Measurements from ENCODE around the gene WFDC1. TPM values are rescaled to one million over a fixed set of nuclear protein-coding genes. Genes with fewer than 3 reads are reported as not detected.
A peak's percentile ranks its signal among the peaks of the same experiment; 100 is the strongest.

The WFDC1 gene
- total RNA-seq, 1 donor from 2014 or later, result 12.0 TPM

- TF ChIP-seq POLR2A (IDR thresholded peaks at IDR 0.05) (no peak), POLR2AphosphoS5 (IDR thresholded peaks at IDR 0.05; ENCODE audit: insufficient read depth in 1 of 2, low read depth in 1 of 2) (no peak), CTCF (IDR thresholded peaks at IDR 0.05) (no peak)
- H3K27ac ChIP-seq, result no peak overlapping the region
- DNase-seq (ENCODE audit: extremely low spot score in 2 of 2), result no peak
- no peak overlapping the region for H3K4me3 ChIP-seq
- no peaks in the 10 kb centered on the region for H3K27me3 ChIP-seq
- intact Hi-C loops (cut with DNase I), result no loop called here
- no peaks in the 10 kb centered on the region for H3K36me3 ChIP-seq
- no peaks in the 10 kb centered on the region for H3K4me1 ChIP-seq
- no peaks in the 10 kb centered on the region for H3K9me3 ChIP-seq
Observed at GRCh38 chr16:84271866-84272265, 22.8 kb upstream of the WFDC1 start.

- no peak for DNase-seq (ENCODE audit: extremely low spot score in 2 of 2)
Observed at GRCh38 chr16:84272740-84273320, 21.8 kb upstream of the WFDC1 start.

GRCh38 chr16:84274515-84274914 lies 20.2 kb upstream of the WFDC1 start:
- DNase-seq (ENCODE audit: extremely low spot score in 2 of 2), result no peak
- intact Hi-C loops (cut with DNase I), result no loop called here
- Histone ChIP-seq H3K27me3 (no peaks in the 10 kb centered on the region), H3K9me3 (no peaks in the 10 kb centered on the region), H3K27ac (no peak overlapping the region), H3K36me3 (no peaks in the 10 kb centered on the region), H3K4me3 (no peak overlapping the region), H3K4me1 (no peaks in the 10 kb centered on the region)
- no peak for TF ChIP-seq POLR2A (IDR thresholded peaks at IDR 0.05)
- TF ChIP-seq CTCF (IDR thresholded peaks at IDR 0.05), result no peak
- no peak for TF ChIP-seq POLR2AphosphoS5 (IDR thresholded peaks at IDR 0.05; ENCODE audit: insufficient read depth in 1 of 2, low read depth in 1 of 2)

More at GRCh38 chr16:84272740-84273320, 21.8 kb upstream of the WFDC1 start:
- Histone ChIP-seq H3K9me3 (no peaks in the 10 kb centered on the region), H3K27ac (no peak overlapping the region), H3K4me1 (no peaks in the 10 kb centered on the region), H3K36me3 (no peaks in the 10 kb centered on the region), H3K4me3 (no peak overlapping the region), H3K27me3 (no peaks in the 10 kb centered on the region)
- TF ChIP-seq CTCF (IDR thresholded peaks at IDR 0.05) (no peak), POLR2AphosphoS5 (IDR thresholded peaks at IDR 0.05; ENCODE audit: insufficient read depth in 1 of 2, low read depth in 1 of 2) (no peak), POLR2A (IDR thresholded peaks at IDR 0.05) (no peak)
- intact Hi-C loops (cut with DNase I), result no loop called here

DNA sequence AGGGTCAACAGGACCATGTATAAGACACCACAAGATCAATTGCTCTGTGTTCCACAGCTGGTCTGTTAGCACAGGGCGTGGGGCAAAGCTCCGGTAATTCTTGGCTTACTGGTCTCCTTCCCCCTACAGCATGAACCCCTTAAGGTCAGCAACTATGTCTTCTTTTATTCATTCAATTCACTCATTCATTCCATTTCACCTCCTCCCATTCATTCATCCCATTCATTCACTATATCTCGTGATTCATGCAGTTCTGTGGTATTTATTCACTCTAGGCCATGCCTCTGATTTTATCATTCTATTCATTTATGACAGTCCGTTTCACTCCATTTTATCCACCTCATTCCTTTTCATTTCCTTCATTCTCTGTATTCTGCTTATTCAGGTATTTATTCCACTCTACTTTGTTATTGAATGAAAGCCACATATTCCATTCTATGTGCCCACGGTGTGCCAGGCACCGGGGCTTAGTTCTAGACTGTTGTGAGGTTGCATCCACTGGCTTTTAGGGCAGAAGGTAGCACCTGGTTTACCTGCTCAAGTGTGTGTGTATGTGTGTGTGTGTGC lies 19.0 kb upstream of the WFDC1 start:
- DNase-seq (ENCODE audit: extremely low spot score in 2 of 2), result no peak
- no peaks in the 10 kb centered on the region for H3K4me1 ChIP-seq
- no peak overlapping the region for H3K4me3 ChIP-seq
- H3K27me3 ChIP-seq, result no peaks in the 10 kb centered on the region
- H3K9me3 ChIP-seq, result no peaks in the 10 kb centered on the region
- no peak overlapping the region for H3K27ac ChIP-seq
- no peaks in the 10 kb centered on the region for H3K36me3 ChIP-seq
- TF ChIP-seq POLR2AphosphoS5 (IDR thresholded peaks at IDR 0.05; ENCODE audit: insufficient read depth in 1 of 2, low read depth in 1 of 2) (no peak), CTCF (IDR thresholded peaks at IDR 0.05) (no peak), POLR2A (IDR thresholded peaks at IDR 0.05) (no peak)
- intact Hi-C loops (cut with DNase I), result loop anchor here (5.0 kb wide), 1 partner anchor 207 kb away; no protein-coding TSS in a partner anchor

DNA sequence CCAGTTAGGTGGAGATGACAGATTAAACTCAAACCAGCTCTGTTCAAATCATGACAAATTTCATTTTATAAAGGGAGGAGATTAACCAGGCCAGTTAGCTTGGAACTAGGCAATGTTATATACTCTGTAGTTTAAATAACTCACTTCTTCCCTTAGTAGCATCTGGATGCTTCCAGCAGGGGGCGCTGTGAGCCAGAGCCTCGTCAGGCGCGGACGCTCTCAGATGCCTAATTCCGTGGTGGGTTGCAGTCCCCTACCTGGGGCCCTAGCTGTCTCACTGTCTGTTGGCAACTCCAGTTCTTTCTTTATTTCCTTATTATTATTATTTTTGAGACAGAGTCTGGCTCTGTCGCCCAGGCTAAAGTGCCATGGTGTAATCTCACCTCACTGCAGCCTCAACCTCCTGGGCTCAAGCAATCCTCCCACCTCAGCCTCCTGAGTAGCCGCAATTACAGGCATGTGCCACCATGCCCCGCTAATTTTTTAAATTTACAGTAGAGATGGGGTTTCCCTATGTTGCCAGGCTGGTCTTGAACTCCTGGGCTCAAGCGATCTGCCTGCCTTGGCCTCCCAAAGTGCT lies 17.3 kb upstream of the WFDC1 start:
- DNase-seq (ENCODE audit: extremely low spot score in 2 of 2), result no peak
- no peak overlapping the region for H3K27ac ChIP-seq
- H3K4me1 ChIP-seq, result no peaks in the 10 kb centered on the region
- no peak overlapping the region for H3K4me3 ChIP-seq
- no peaks in the 10 kb centered on the region for H3K9me3 ChIP-seq
- TF ChIP-seq CTCF (IDR thresholded peaks at IDR 0.05), result peak; percentile 62 to 80 (median 76)
- no peak for TF ChIP-seq POLR2A (IDR thresholded peaks at IDR 0.05)
- no peak for TF ChIP-seq POLR2AphosphoS5 (IDR thresholded peaks at IDR 0.05; ENCODE audit: insufficient read depth in 1 of 2, low read depth in 1 of 2)
- H3K27me3 ChIP-seq, result no peaks in the 10 kb centered on the region
- no peaks in the 10 kb centered on the region for H3K36me3 ChIP-seq
- intact Hi-C loops (cut with DNase I), result loop anchor here (5.0 kb wide), 1 partner anchor 205 kb away; no protein-coding TSS in a partner anchor

All from vagina (tissue), 2 donors.